Activated CD4-positive, alpha-beta T cell treated with anti-CD3 and anti-CD28 coated beads for 36 hours (primary cell): Measurements from ENCODE around the gene TNFAIP8L2. TPM values are rescaled to one million over a fixed set of nuclear protein-coding genes. Genes with fewer than 3 reads are reported as not detected.

ENCODE experiments used
- ATAC-seq: fragments of 200-7000 bp; cut with Tn5 transposase; one replicate; pipeline ENCODE4 v1.10.0; 2021; ENCODE audit warnings: mild to moderate bottlenecking, moderate library complexity
- CTCF ChIA-PET: fragments of 350-600 bp; sonication (Branson Sonifier 250); formaldehyde crosslinking; loops from one replicate; lab custom pipeline; 2021; ENCODE audit warnings: antibody characterized with exemption; lab: Charles Lee
- POLR2A ChIA-PET: fragments of 350-600 bp; sonication (Branson Sonifier 250); formaldehyde crosslinking; loops from one replicate; lab custom pipeline; 2021; ENCODE audit warnings: antibody characterized with exemption, inconsistent platforms; lab: Charles Lee
- DNase-seq: peaks from one replicate; pipeline ENCODE4 v3.0.0-alpha.2; 2020
- H3K27ac Mint-ChIP-seq: one replicate; pipeline ENCODE4 v1.8.0; 2021; ENCODE audit warnings: mixed read lengths
- H3K27me3 Mint-ChIP-seq: one replicate; pipeline ENCODE4 v1.8.0; 2021; ENCODE audit warnings: mixed read lengths
- H3K36me3 Mint-ChIP-seq: one replicate; pipeline ENCODE4 v1.8.0; 2021; ENCODE audit warnings: low read depth, mixed read lengths
- H3K4me1 Mint-ChIP-seq: one replicate; pipeline ENCODE4 v1.8.0; 2021; ENCODE audit warnings: mixed read lengths
- H3K4me3 Mint-ChIP-seq: one replicate; pipeline ENCODE4 v1.8.0; 2021; ENCODE audit warnings: mild to moderate bottlenecking, moderate library complexity, mixed read lengths
- H3K9me3 Mint-ChIP-seq: one replicate; pipeline ENCODE4 v1.8.0; 2021; ENCODE audit warnings: low read depth, mixed read lengths
- intact Hi-C, 2 experiments: fragments of 100-400 bp; cut with DNase I in 1 of 2; cut with micrococcal nuclease in 1 of 2; formaldehyde crosslinking; loops; one replicate each; pipeline versions ENCODE4 v1.14.2 to v1.15.1; 2022 to 2024; cut with DNase I, micrococcal nuclease
- total RNA-seq, 2 experiments: library from RNA; stranded (reverse); gene quantifications; one replicate each; pipeline ENCODE4 v1.2.3, GENCODE V29; 2021

Gene TNFAIP8L2
- total RNA-seq, 2 experiments from 2014 or later: 18.4 to 19.2 TPM

- ATAC-seq (no peak), DNase-seq (no peak)
- CTCF ChIA-PET: interaction anchor here (1.6 kb wide), 1 partner anchor 46 kb away, joined by 4 read pairs; no protein-coding TSS in a partner anchor
- Mint-ChIP-seq H3K4me3 (peak overlapping the region; percentile 79), H3K27me3 (no peaks in the 10 kb centered on the region), H3K27ac (no peak overlapping the region), H3K36me3 (no peaks in the 10 kb centered on the region), H3K4me1 (peaks cover 10% of the 10 kb centered on the region), H3K9me3 (no peaks in the 10 kb centered on the region)
- intact Hi-C loops: loop anchor here (1.0 to 2.0 kb wide), 4 partner anchors 10 to 75 kb away; partner anchors contain the start of genes TNFAIP8L2 (in 2 of the 2), GABPB2 (in 1 of the 2) and SCNM1 (in 1 of the 2)
- POLR2A ChIA-PET: interaction anchor here (0.6 to 2.0 kb wide), 2 partner anchors 15 to 236 kb away, joined by 4 to 6 read pairs; no protein-coding TSS in a partner anchor
Measured at GRCh38 chr1:151146072-151146411, 10.4 kb upstream of the TNFAIP8L2 start.

- Mint-ChIP-seq H3K27me3 (no peaks in the 10 kb centered on the region), H3K27ac (peak within 1 kb of the TSS; percentile 48), H3K9me3 (no peaks in the 10 kb centered on the region), H3K4me1 (peaks cover 10% of the 10 kb centered on the region), H3K4me3 (peak within 1 kb of the TSS; percentile 79), H3K36me3 (no peaks in the 10 kb centered on the region)
- intact Hi-C loops: loop anchor here (1.0 to 2.0 kb wide), 4 partner anchors 10 to 76 kb away; partner anchors contain the start of genes TNFAIP8L2 (in 2 of the 2), GABPB2 (in 1 of the 2) and SCNM1 (in 1 of the 2)
- peak; percentile 92 for DNase-seq
- ChIA-PET CTCF (interaction anchor here (0.7 to 1.6 kb wide), 3 partner anchors 15 to 47 kb away, joined by 3 to 4 read pairs (median 4); no protein-coding TSS in a partner anchor), POLR2A (interaction anchor here (0.6 kb wide), 1 partner anchor 235 kb away, joined by 4 read pairs; no protein-coding TSS in a partner anchor)
- peak; percentile 100 for ATAC-seq
Measured at GRCh38 chr1:151146412-151147131, 9.9 kb upstream of the TNFAIP8L2 start, which contains the start of gene SEMA6C. TSS of gene SEMA6C (minus strand) at chr1:151146631. CDS start at chr1:151142621, 4,010 bp downstream.

GRCh38 chr1:151147132-151147503 is 9.3 kb upstream of the TNFAIP8L2 start:
- intact Hi-C loops: loop anchor here in 1 of 2 experiments (2.0 kb wide), 1 partner anchor 76 kb away; the partner anchor contains the start of gene GABPB2
- ChIA-PET POLR2A (no interaction called here), CTCF (interaction anchor here (0.7 to 1.6 kb wide), 3 partner anchors 14 to 47 kb away, joined by 3 to 4 read pairs (median 4); no protein-coding TSS in a partner anchor)
- H3K27me3 Mint-ChIP-seq: no peaks in the 10 kb centered on the region
- ATAC-seq (no peak), DNase-seq (no peak)
- H3K4me3 Mint-ChIP-seq: peak overlapping the region; percentile 79
- no peaks in the 10 kb centered on the region for H3K36me3 Mint-ChIP-seq
- H3K9me3 Mint-ChIP-seq: no peaks in the 10 kb centered on the region
- peaks cover 10% of the 10 kb centered on the region for H3K4me1 Mint-ChIP-seq
- peak overlapping the region; percentile 8 for H3K27ac Mint-ChIP-seq

- ATAC-seq: no peak
- ChIA-PET POLR2A (no interaction called here), CTCF (interaction anchor here (0.9 to 2.0 kb wide), 3 partner anchors 10 to 48 kb away, joined by 4 to 11 read pairs (median 4); partner anchors contain the start of gene TNFAIP8L2)
- H3K9me3 Mint-ChIP-seq: no peaks in the 10 kb centered on the region
- intact Hi-C loops: loop anchor here in 1 of 2 experiments (2.0 kb wide), 1 partner anchor 77 kb away; the partner anchor contains the start of gene GABPB2
- H3K27ac Mint-ChIP-seq: no peak overlapping the region
- peak overlapping the region; percentile 79 for H3K4me3 Mint-ChIP-seq
- no peaks in the 10 kb centered on the region for H3K36me3 Mint-ChIP-seq
- no peak for DNase-seq
- H3K27me3 Mint-ChIP-seq: no peaks in the 10 kb centered on the region
- H3K4me1 Mint-ChIP-seq: peaks cover 10% of the 10 kb centered on the region
Measured at GRCh38 chr1:151147665-151148064, 8.8 kb upstream of the TNFAIP8L2 start.

GRCh38 chr1:151157067-151157531 is 650 bp downstream of the TNFAIP8L2 start:
- H3K4me3 Mint-ChIP-seq: peak overlapping the region; percentile 88
- no peaks in the 10 kb centered on the region for H3K27me3 Mint-ChIP-seq
- peaks cover 50% of the 10 kb centered on the region for H3K4me1 Mint-ChIP-seq
- DNase-seq: peak; percentile 84
- ChIA-PET POLR2A (interaction anchor here (0.5 to 2.9 kb wide), 13 partner anchors 8 to 542 kb away, joined by 3 to 17 read pairs (median 4); partner anchors contain the start of genes C1orf56, LYSMD1, PSMD4 and SCNM1), CTCF (interaction anchor here (0.5 to 8.0 kb wide), 35 partner anchors 9 to 589 kb away, joined by 3 to 195 read pairs (median 4); partner anchors contain the start of genes GABPB2, LYSMD1, MINDY1 and MLLT11)
- peaks cover 41% of the 10 kb centered on the region for H3K36me3 Mint-ChIP-seq
- ATAC-seq: peak; percentile 40
- no peaks in the 10 kb centered on the region for H3K9me3 Mint-ChIP-seq
- intact Hi-C loops: loop anchor here (1.0 to 5.0 kb wide), 8 partner anchors 40 to 595 kb away; partner anchors contain the start of genes PRUNE1 (in 2 of the 2), ARNT (in 1 of the 2), CDC42SE1 (in 1 of the 2) and CERS2 (in 1 of the 2)
- H3K27ac Mint-ChIP-seq: peak overlapping the region; percentile 99

GRCh38 chr1:151158326-151158725 is 1.9 kb downstream of the TNFAIP8L2 start:
- CTCF ChIA-PET: interaction anchor here (0.6 to 8.0 kb wide), 8 partner anchors 10 to 444 kb away, joined by 3 to 195 read pairs (median 4); partner anchors contain the start of genes MINDY1 and MLLT11
- Mint-ChIP-seq H3K36me3 (peaks cover 47% of the 10 kb centered on the region), H3K4me1 (peaks cover 59% of the 10 kb centered on the region)

GRCh38 chr1:151158751-151159251 is 2.4 kb downstream of the TNFAIP8L2 start:
- ATAC-seq: no peak
- peak; percentile 61 for DNase-seq
- intact Hi-C loops: loop anchor here (5.0 kb wide), 3 partner anchors 38 to 596 kb away; partner anchors contain the start of genes MINDY1 (in 1 of the 2), PIP5K1A (in 1 of the 2) and PRUNE1 (in 1 of the 2)
- Mint-ChIP-seq H3K27ac (peak overlapping the region; percentile 99), H3K27me3 (no peaks in the 10 kb centered on the region), H3K36me3 (peaks cover 52% of the 10 kb centered on the region), H3K4me1 (peaks cover 59% of the 10 kb centered on the region), H3K9me3 (no peaks in the 10 kb centered on the region), H3K4me3 (peak overlapping the region; percentile 88)
- CTCF ChIA-PET: interaction anchor here (0.6 to 8.0 kb wide), 6 partner anchors 10 to 445 kb away, joined by 3 to 195 read pairs (median 4); partner anchors contain the start of gene MINDY1
- POLR2A ChIA-PET: interaction anchor here (0.5 to 2.9 kb wide), 5 partner anchors 28 to 121 kb away, joined by 3 to 9 read pairs (median 5); no protein-coding TSS in a partner anchor

More at GRCh38 chr1:151158326-151158725, 1.9 kb downstream of the TNFAIP8L2 start:
- POLR2A ChIA-PET: interaction anchor here (0.5 to 2.9 kb wide), 5 partner anchors 7 to 121 kb away, joined by 3 to 9 read pairs (median 6); partner anchors contain the start of genes LYSMD1, SCNM1 and VPS72
- ATAC-seq (peak; percentile 21), DNase-seq (peak; percentile 83)
- H3K4me3 Mint-ChIP-seq: peak overlapping the region; percentile 88
- no peaks in the 10 kb centered on the region for H3K27me3 Mint-ChIP-seq
- no peaks in the 10 kb centered on the region for H3K9me3 Mint-ChIP-seq
- intact Hi-C loops: loop anchor here (5.0 kb wide), 3 partner anchors 39 to 596 kb away; partner anchors contain the start of genes MINDY1 (in 1 of the 2), PIP5K1A (in 1 of the 2) and PRUNE1 (in 1 of the 2)
- H3K27ac Mint-ChIP-seq: peak overlapping the region; percentile 99

- ATAC-seq: no peak
- Mint-ChIP-seq H3K27ac (peak overlapping the region; percentile 99), H3K4me1 (peaks cover 62% of the 10 kb centered on the region), H3K36me3 (peaks cover 56% of the 10 kb centered on the region), H3K9me3 (no peaks in the 10 kb centered on the region), H3K27me3 (no peaks in the 10 kb centered on the region), H3K4me3 (peak overlapping the region; percentile 4)
- ChIA-PET POLR2A (interaction anchor here (0.7 to 2.9 kb wide), 3 partner anchors 28 to 118 kb away, joined by 4 to 9 read pairs (median 5); no protein-coding TSS in a partner anchor), CTCF (interaction anchor here (1.2 to 8.0 kb wide), 5 partner anchors 11 to 60 kb away, joined by 4 to 195 read pairs (median 11); no protein-coding TSS in a partner anchor)
- no peak for DNase-seq
- intact Hi-C loops: loop anchor here (5.0 kb wide), 3 partner anchors 38 to 597 kb away; partner anchors contain the start of genes MINDY1 (in 1 of the 2), PIP5K1A (in 1 of the 2) and PRUNE1 (in 1 of the 2)
Measured at GRCh38 chr1:151159373-151159772, 2.9 kb downstream of the TNFAIP8L2 start.

- intact Hi-C loops: loop anchor here (1.0 to 10.0 kb wide), 5 partner anchors 9 to 600 kb away; partner anchors contain the start of genes GABPB2 (in 1 of the 2), PRUNE1 (in 1 of the 2), PSMB4 (in 1 of the 2) and TNFAIP8L2 (in 1 of the 2)
- peak overlapping the region; percentile 92 for H3K4me3 Mint-ChIP-seq
- ChIA-PET POLR2A (interaction anchor here (0.6 to 2.8 kb wide), 3 partner anchors 8 to 113 kb away, joined by 3 to 9 read pairs (median 4); partner anchors contain the start of gene TNFAIP8L2), CTCF (interaction anchor here (0.7 to 4.4 kb wide), 4 partner anchors 8 to 136 kb away, joined by 3 to 25 read pairs (median 4); partner anchors contain the start of genes PSMD4 and TNFAIP8L2)
- H3K27me3 Mint-ChIP-seq: no peaks in the 10 kb centered on the region
- H3K36me3 Mint-ChIP-seq: peaks cover 65% of the 10 kb centered on the region
- peak overlapping the region; percentile 98 for H3K27ac Mint-ChIP-seq
- peaks cover 56% of the 10 kb centered on the region for H3K4me1 Mint-ChIP-seq
- no peaks in the 10 kb centered on the region for H3K9me3 Mint-ChIP-seq
- ATAC-seq (no peak), DNase-seq (no peak)
Measured at GRCh38 chr1:151164732-151165280, 8.4 kb downstream of the TNFAIP8L2 start.
